Activated gamma-delta T cell treated with anti-CD3 and anti-CD28 coated beads, Interleukin-2, amount 50 U/mL, for 16 hours (primary cell): Measurements from ENCODE around the gene INPP4B.
"Not testable (repeated sequence)": the region's sequence is repeated elsewhere in the genome, so short reads cannot be mapped to it uniquely, and the experiment has no call there.

Experiments
- DNase-seq: peaks from one replicate; pipeline ENCODE4 v3.0.0-alpha.2; 2020; ENCODE audit warnings: low read depth

INPP4B gene

GRCh38 chr4:142408003-142408441 lies 438.1 kb downstream of the INPP4B start:
- DNase-seq = no peak

GRCh38 chr4:142407596-142407995 lies 438.5 kb downstream of the INPP4B start:
- no peak for DNase-seq

- no peak for DNase-seq
Measured at GRCh38 chr4:142406917-142407501, 439.1 kb downstream of the INPP4B start.

- DNase-seq = no peak
Measured at GRCh38 chr4:142406499-142406835, 439.6 kb downstream of the INPP4B start.

- DNase-seq = no peak
Measured at GRCh38 chr4:142405695-142406498, 440.2 kb downstream of the INPP4B start.

GRCh38 chr4:142405021-142405694 lies 440.9 kb downstream of the INPP4B start:
- DNase-seq = peak; percentile 17

- DNase-seq = no peak
Measured at GRCh38 chr4:142404191-142404611, 441.9 kb downstream of the INPP4B start.

GRCh38 chr4:142402900-142403299 lies 443.2 kb downstream of the INPP4B start:
- DNase-seq = no peak

GRCh38 chr4:142402156-142402555 lies 443.9 kb downstream of the INPP4B start:
- DNase-seq = no peak

- DNase-seq = not testable (repeated sequence)
Measured at GRCh38 chr4:142397364-142397991, 448.6 kb downstream of the INPP4B start.

- DNase-seq = no peak
Measured at GRCh38 chr4:142396279-142396678, 449.8 kb downstream of the INPP4B start.

- no peak for DNase-seq
Measured at GRCh38 chr4:142393127-142393526, 453.0 kb downstream of the INPP4B start.

GRCh38 chr4:142386856-142387255 lies 459.2 kb downstream of the INPP4B start:
- no peak for DNase-seq

- no peak for DNase-seq
Measured at GRCh38 chr4:142386449-142386848, 459.7 kb downstream of the INPP4B start.

- no peak for DNase-seq
Measured at GRCh38 chr4:142383800-142384470, 462.2 kb downstream of the INPP4B start.

GRCh38 chr4:142383354-142383753 lies 462.7 kb downstream of the INPP4B start:
- DNase-seq = no peak

GRCh38 chr4:142380052-142380602 lies 466.0 kb downstream of the INPP4B start:
- no peak for DNase-seq

GRCh38 chr4:142379277-142380051 lies 466.6 kb downstream of the INPP4B start:
- no peak for DNase-seq

- DNase-seq = no peak
Measured at GRCh38 chr4:142378179-142378578, 467.9 kb downstream of the INPP4B start.

GRCh38 chr4:142377342-142378091 lies 468.6 kb downstream of the INPP4B start:
- no peak for DNase-seq
